ENCODE results near the gene ZNF121.

DNA sequence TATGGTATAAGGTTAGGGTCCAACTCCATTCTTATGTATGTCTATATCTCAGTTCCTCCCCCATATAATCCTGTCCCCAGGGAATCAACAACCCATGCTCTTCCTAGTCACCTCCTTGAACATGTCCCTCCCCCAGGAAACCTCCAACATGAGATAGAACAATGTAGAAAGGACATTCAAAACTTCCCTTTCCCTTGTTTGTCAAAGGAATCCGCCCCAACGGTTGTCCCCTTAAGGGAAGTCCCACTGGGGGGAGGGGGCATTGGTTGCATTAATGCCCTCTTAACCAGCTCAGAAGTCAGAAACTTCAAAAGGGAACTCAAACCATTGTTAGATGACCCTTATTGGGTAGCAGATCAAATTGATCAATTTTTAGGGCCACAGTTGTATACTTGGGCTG, 43.6 kb upstream of the ZNF121 start:
- TF ChIP-seq BHLHE40 (IDR thresholded peaks at IDR 0.05; ENCODE audit: borderline replicate concordance) (no peak), SUZ12 (IDR thresholded peaks at IDR 0.05) (no peak), ELF4 (IDR thresholded peaks at IDR 0.05) (no peak), L3MBTL2 (conservative IDR thresholded peaks at IDR 0.05) (no peak)
